Caco-2 (cell line): ENCODE data around the gene VPS13D. TPM values are rescaled to one million over a fixed set of nuclear protein-coding genes. Genes with fewer than 3 reads are reported as not detected.

Experiments
- BruUV-seq: library from RNA; stranded (reverse); fragments of 400-500 nt; replicated peaks from 2 replicates; lab custom pipeline; 2021; lab: Mats Ljungman, UMichigan
- CTCF ChIA-PET: fragments of 300-600 bp; sonication (Branson Sonifier 250); formaldehyde crosslinking; loops from one replicate; lab custom pipeline; 2022; ENCODE audit warnings: antibody characterized with exemption; lab: Charles Lee
- POLR2A ChIA-PET: fragments of 300-600 bp; sonication (Branson Sonifier 250); formaldehyde crosslinking; loops from one replicate; lab custom pipeline; 2022; ENCODE audit warnings: antibody characterized with exemption; lab: Charles Lee
- DNase-seq, 2 experiments: peaks; one replicate each; pipeline versions ENCODE4 v3.0.0 to v3.0.0-alpha.2; 2020 to 2022
- H3K27me3 ChIP-seq: replicated peaks from 2 replicates; pipeline ENCODE4 v1.6.0; 2011; ENCODE audit warnings: low read length; ENCODE audit not compliant: control insufficient read depth, insufficient read depth
- H3K36me3 ChIP-seq: 2 replicates; pipeline ENCODE4 v1.5.1; 2011; ENCODE audit warnings: low read length; ENCODE audit not compliant: control insufficient read depth, insufficient read depth
- H3K4me1 ChIP-seq: fragments of 250-450 bp; sonication (Bioruptor Pico); 2 replicates; pipeline ENCODE4 v1.5.1; 2020; ENCODE audit warnings: mild to moderate bottlenecking
- H3K4me3 ChIP-seq: 2 replicates; pipeline ENCODE4 v1.5.1; 2011; ENCODE audit warnings: low read depth, mild to moderate bottlenecking, control low read depth, low read length
- H3K9me3 ChIP-seq: fragments of 250-450 bp; sonication (Bioruptor Pico); 2 replicates; pipeline ENCODE4 v1.5.1; 2020; ENCODE audit warnings: mild to moderate bottlenecking, moderate library complexity
- H3K27ac Mint-ChIP-seq: one replicate; pipeline ENCODE4 v1.8.0; 2022; ENCODE audit warnings: mixed read lengths; ENCODE audit not compliant: unreplicated experiment
- H3K27me3 Mint-ChIP-seq: one replicate; pipeline ENCODE4 v1.8.0; 2022; ENCODE audit warnings: mixed read lengths; ENCODE audit not compliant: insufficient read depth, unreplicated experiment
- H3K36me3 Mint-ChIP-seq: one replicate; pipeline ENCODE4 v1.8.0; 2022; ENCODE audit warnings: mild to moderate bottlenecking, mixed read lengths; ENCODE audit not compliant: insufficient read depth, unreplicated experiment
- H3K4me1 Mint-ChIP-seq: one replicate; pipeline ENCODE4 v1.8.0; 2022; ENCODE audit warnings: low read depth, mixed read lengths; ENCODE audit not compliant: unreplicated experiment
- H3K4me3 Mint-ChIP-seq: one replicate; pipeline ENCODE4 v1.8.0; 2022; ENCODE audit warnings: mild to moderate bottlenecking, moderate library complexity, mixed read lengths; ENCODE audit not compliant: unreplicated experiment
- H3K9me3 Mint-ChIP-seq: one replicate; pipeline ENCODE4 v1.8.0; 2022; ENCODE audit warnings: mixed read lengths; ENCODE audit not compliant: unreplicated experiment
- intact Hi-C: fragments of 100-400 bp; cut with micrococcal nuclease; formaldehyde crosslinking; loops from one replicate; pipeline ENCODE4 v1.10.0; 2022; ENCODE audit not compliant: unreplicated experiment
- total RNA-seq: library from RNA; stranded (reverse); gene quantifications from 2 replicates; pipeline ENCODE4 v1.2.3, GENCODE V29; 2022
- TF ChIP-seq, protein P1 (sequence below), 2 experiments: fragments of 200-600 bp in 1 of 2; IDR thresholded peaks; 1 replicate in 1 of 2; 2 replicates in 1 of 2; pipeline versions ENCODE4 v1.5.1 to v1.8.0; 2011 to 2022; ENCODE audit warnings: antibody characterized with exemption in 1 of 2, control low read depth in 1 of 2, inconsistent platforms in 1 of 2, low read depth in 1 of 2, low read length in 1 of 2, mild to moderate bottlenecking in 1 of 2, moderate library complexity in 1 of 2; ENCODE audit not compliant: insufficient read depth in 1 of 2, severe bottlenecking in 1 of 2, unreplicated experiment in 1 of 2

The VPS13D gene
- total RNA-seq, 1 experiment from 2014 or later: 25.6 TPM

- no TSS peak for BruUV-seq
- Mint-ChIP-seq H3K4me3 (no peak overlapping the region), H3K27me3 (no peaks in the 10 kb centered on the region), H3K4me1 (no peaks in the 10 kb centered on the region), H3K9me3 (no peaks in the 10 kb centered on the region), H3K27ac (no peak overlapping the region), H3K36me3 (peaks cover 5% of the 10 kb centered on the region)
- no peaks in the 10 kb centered on the region for H3K9me3 ChIP-seq
- CTCF ChIA-PET: no interaction called here
- no peaks in the 10 kb centered on the region; the same call in none of the 2 replicates for H3K36me3 ChIP-seq
- 0 out of 2 replicates have a peak, but pooled peaks cover 7% of the 10 kb centered on the region for H3K4me1 ChIP-seq
- no peak for DNase-seq
- no peak overlapping the region for H3K4me3 ChIP-seq
- intact Hi-C loops: no loop called here
- POLR2A ChIA-PET: no interaction called here
- TF ChIP-seq, protein P1, sequence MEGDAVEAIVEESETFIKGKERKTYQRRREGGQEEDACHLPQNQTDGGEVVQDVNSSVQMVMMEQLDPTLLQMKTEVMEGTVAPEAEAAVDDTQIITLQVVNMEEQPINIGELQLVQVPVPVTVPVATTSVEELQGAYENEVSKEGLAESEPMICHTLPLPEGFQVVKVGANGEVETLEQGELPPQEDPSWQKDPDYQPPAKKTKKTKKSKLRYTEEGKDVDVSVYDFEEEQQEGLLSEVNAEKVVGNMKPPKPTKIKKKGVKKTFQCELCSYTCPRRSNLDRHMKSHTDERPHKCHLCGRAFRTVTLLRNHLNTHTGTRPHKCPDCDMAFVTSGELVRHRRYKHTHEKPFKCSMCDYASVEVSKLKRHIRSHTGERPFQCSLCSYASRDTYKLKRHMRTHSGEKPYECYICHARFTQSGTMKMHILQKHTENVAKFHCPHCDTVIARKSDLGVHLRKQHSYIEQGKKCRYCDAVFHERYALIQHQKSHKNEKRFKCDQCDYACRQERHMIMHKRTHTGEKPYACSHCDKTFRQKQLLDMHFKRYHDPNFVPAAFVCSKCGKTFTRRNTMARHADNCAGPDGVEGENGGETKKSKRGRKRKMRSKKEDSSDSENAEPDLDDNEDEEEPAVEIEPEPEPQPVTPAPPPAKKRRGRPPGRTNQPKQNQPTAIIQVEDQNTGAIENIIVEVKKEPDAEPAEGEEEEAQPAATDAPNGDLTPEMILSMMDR (IDR thresholded peaks at IDR 0.05; ENCODE audit: insufficient read depth in 1 of 2, low read depth in 1 of 2, low read length in 1 of 2, severe bottlenecking in 1 of 2, unreplicated experiment in 1 of 2): no peak
- H3K27me3 ChIP-seq: no peaks in the 10 kb centered on the region
Observed at GRCh38 chr1:12420171-12420570, 190.3 kb downstream of the VPS13D start.

- H3K4me3 Mint-ChIP-seq: no peak overlapping the region
- no TSS peak for BruUV-seq
- no peak overlapping the region for H3K27ac Mint-ChIP-seq
- ChIA-PET POLR2A (no interaction called here), CTCF (interaction anchor here (0.7 kb wide), 3 partner anchors 67 to 129 kb away, joined by 3 to 4 read pairs (median 4); no protein-coding TSS in a partner anchor)
- DNase-seq: no peak
- H3K4me1 Mint-ChIP-seq: peaks cover under 1% of the 10 kb centered on the region
- H3K9me3 ChIP-seq: no peaks in the 10 kb centered on the region
- H3K4me3 ChIP-seq: no peak overlapping the region
- H3K27me3 Mint-ChIP-seq: no peaks in the 10 kb centered on the region
- H3K27me3 ChIP-seq: no peaks in the 10 kb centered on the region
- 0 out of 2 replicates have a peak, but pooled peaks cover 7% of the 10 kb centered on the region for H3K4me1 ChIP-seq
- intact Hi-C loops: no loop called here
- no peaks in the 10 kb centered on the region; the same call in none of the 2 replicates for H3K36me3 ChIP-seq
- H3K9me3 Mint-ChIP-seq: no peaks in the 10 kb centered on the region
- no peaks in the 10 kb centered on the region for H3K36me3 Mint-ChIP-seq
- TF ChIP-seq, protein P1 (IDR thresholded peaks at IDR 0.05; ENCODE audit: insufficient read depth in 1 of 2, low read depth in 1 of 2, low read length in 1 of 2, severe bottlenecking in 1 of 2, unreplicated experiment in 1 of 2): no peak
Observed at GRCh38 chr1:12422488-12422887, 192.7 kb downstream of the VPS13D start.

- ChIA-PET CTCF (interaction anchor here (1.0 kb wide), 1 partner anchor 195 kb away, joined by 3 read pairs; no protein-coding TSS in a partner anchor), POLR2A (no interaction called here)
- peaks cover 4% of the 10 kb centered on the region for H3K36me3 Mint-ChIP-seq
- H3K4me1 ChIP-seq: 0 out of 2 replicates have a peak, but pooled peaks cover 7% of the 10 kb centered on the region
- no peaks in the 10 kb centered on the region for H3K9me3 Mint-ChIP-seq
- no peak overlapping the region for H3K27ac Mint-ChIP-seq
- H3K4me1 Mint-ChIP-seq: peaks cover 7% of the 10 kb centered on the region
- BruUV-seq: no TSS peak
- intact Hi-C loops: no loop called here
- H3K4me3 ChIP-seq: no peak overlapping the region
- H3K27me3 Mint-ChIP-seq: no peaks in the 10 kb centered on the region
- TF ChIP-seq, protein P1 (IDR thresholded peaks at IDR 0.05; ENCODE audit: insufficient read depth in 1 of 2, low read depth in 1 of 2, low read length in 1 of 2, severe bottlenecking in 1 of 2, unreplicated experiment in 1 of 2): no peak
- H3K9me3 ChIP-seq: no peaks in the 10 kb centered on the region
- no peak overlapping the region for H3K4me3 Mint-ChIP-seq
- H3K36me3 ChIP-seq: no peaks in the 10 kb centered on the region; the same call in none of the 2 replicates
- DNase-seq: no peak
- no peaks in the 10 kb centered on the region for H3K27me3 ChIP-seq
Observed at GRCh38 chr1:12424087-12424529, 194.3 kb downstream of the VPS13D start.
